Type B pancreatic cell (in vitro differentiated cells): ENCODE data around the gene GNB3. TPM values are rescaled to one million over a fixed set of nuclear protein-coding genes. Genes with fewer than 3 reads are reported as not detected.

Experiments used
- DNase-seq: peaks from one replicate; pipeline ENCODE4 v3.0.0; 2021; ENCODE audit warnings: mixed read lengths; ENCODE audit not compliant: unreplicated experiment; ENCODE audit errors: extremely low spot score
- H3K27ac Mint-ChIP-seq: 2 replicates; pipeline ENCODE4 v1.8.0; 2021; ENCODE audit warnings: mild to moderate bottlenecking, mixed read lengths
- H3K27me3 Mint-ChIP-seq: 2 replicates; pipeline ENCODE4 v1.8.0; 2021; ENCODE audit warnings: mixed read lengths
- H3K36me3 Mint-ChIP-seq: 2 replicates; pipeline ENCODE4 v1.8.0; 2021; ENCODE audit warnings: mixed read lengths
- H3K4me1 Mint-ChIP-seq: one replicate; pipeline ENCODE4 v1.8.0; 2021; ENCODE audit warnings: mixed read lengths; ENCODE audit not compliant: unreplicated experiment
- H3K4me3 Mint-ChIP-seq: 2 replicates; pipeline ENCODE4 v1.8.0; 2021; ENCODE audit warnings: mild to moderate bottlenecking, mixed read lengths
- H3K9me3 Mint-ChIP-seq: 2 replicates; pipeline ENCODE4 v1.8.0; 2021; ENCODE audit warnings: mixed read lengths
- CTCF ChIP-seq: fragments of 200-600 bp; sonication (generic); conservative IDR thresholded peaks from 2 replicates; pipeline ENCODE4 v1.5.0; 2021; ENCODE audit warnings: antibody characterized with exemption, mild to moderate bottlenecking
- total RNA-seq: library from RNA; stranded (reverse); gene quantifications from 2 replicates; pipeline ENCODE4 v1.2.1, GENCODE V29; 2021; ENCODE audit warnings: low replicate concordance

Gene GNB3
- total RNA-seq, 1 donor from 2014 or later, result 25.2 TPM

GRCh38 chr12:6847676-6848075 lies 7.0 kb downstream of the GNB3 start:
- DNase-seq, result no peak
- Mint-ChIP-seq H3K27ac (no peak overlapping the region), H3K4me1 (peaks cover 4% of the 10 kb centered on the region), H3K9me3 (no peaks in the 10 kb centered on the region), H3K36me3 (peaks cover 28% of the 10 kb centered on the region), H3K27me3 (peaks cover 2% of the 10 kb centered on the region), H3K4me3 (peak overlapping the region; percentile 8)
- no peak for TF ChIP-seq CTCF

GRCh38 chr12:6849427-6849826 lies 8.7 kb downstream of the GNB3 start:
- Mint-ChIP-seq H3K4me1 (peaks cover 12% of the 10 kb centered on the region), H3K36me3 (peaks cover 27% of the 10 kb centered on the region), H3K27ac (peak overlapping the region; percentile 22), H3K9me3 (no peaks in the 10 kb centered on the region), H3K4me3 (peak overlapping the region; percentile 94), H3K27me3 (peaks cover 2% of the 10 kb centered on the region)
- no peak for DNase-seq
- no peak for TF ChIP-seq CTCF

- peaks cover 2% of the 10 kb centered on the region for H3K27me3 Mint-ChIP-seq
- no peaks in the 10 kb centered on the region for H3K9me3 Mint-ChIP-seq
- H3K27ac Mint-ChIP-seq, result peak overlapping the region; percentile 98
- no peak for DNase-seq
- H3K36me3 Mint-ChIP-seq, result peaks cover 21% of the 10 kb centered on the region
- peak overlapping the region; percentile 94 for H3K4me3 Mint-ChIP-seq
- peaks cover 12% of the 10 kb centered on the region for H3K4me1 Mint-ChIP-seq
- no peak for TF ChIP-seq CTCF
Measured at GRCh38 chr12:6849976-6850560, 9.3 kb downstream of the GNB3 start.

GRCh38 chr12:6850796-6851152 lies 10.0 kb downstream of the GNB3 start:
- no peak for DNase-seq

GRCh38 chr12:6851153-6851920 lies 10.6 kb downstream of the GNB3 start, which contains the start of gene CDCA3:
CDCA3 (minus strand) TSS chr12:6851286; CDS start chr12:6850952, 334 bp downstream.
- peak within 1 kb of the TSS; percentile 94 for H3K4me3 Mint-ChIP-seq
- H3K9me3 Mint-ChIP-seq, result no peaks in the 10 kb centered on the region
- peaks cover 12% of the 10 kb centered on the region for H3K4me1 Mint-ChIP-seq
- peak; percentile 92 for DNase-seq
- no peak for TF ChIP-seq CTCF
- H3K27me3 Mint-ChIP-seq, result peaks cover 2% of the 10 kb centered on the region
- peak within 1 kb of the TSS; percentile 98 for H3K27ac Mint-ChIP-seq
- H3K36me3 Mint-ChIP-seq, result peaks cover 24% of the 10 kb centered on the region

More at GRCh38 chr12:6850796-6851152, 10.0 kb downstream of the GNB3 start:
- Mint-ChIP-seq H3K4me3 (peak overlapping the region; percentile 94), H3K36me3 (peaks cover 22% of the 10 kb centered on the region), H3K9me3 (no peaks in the 10 kb centered on the region), H3K27ac (peak overlapping the region; percentile 98), H3K27me3 (peaks cover 2% of the 10 kb centered on the region), H3K4me1 (peaks cover 12% of the 10 kb centered on the region)
- TF ChIP-seq CTCF, result no peak
